NAMALWA (cell line): ENCODE results near the gene P4HA3.
"Not testable (repeated sequence)": the region's sequence is repeated elsewhere in the genome, so short reads cannot be mapped to it uniquely, and the experiment has no call there.

ENCODE experiments used
- DNase-seq: peaks from one replicate; pipeline ENCODE4 v3.0.0-alpha.2; 2015; ENCODE audit warnings: low spot score

Gene P4HA3

DNA sequence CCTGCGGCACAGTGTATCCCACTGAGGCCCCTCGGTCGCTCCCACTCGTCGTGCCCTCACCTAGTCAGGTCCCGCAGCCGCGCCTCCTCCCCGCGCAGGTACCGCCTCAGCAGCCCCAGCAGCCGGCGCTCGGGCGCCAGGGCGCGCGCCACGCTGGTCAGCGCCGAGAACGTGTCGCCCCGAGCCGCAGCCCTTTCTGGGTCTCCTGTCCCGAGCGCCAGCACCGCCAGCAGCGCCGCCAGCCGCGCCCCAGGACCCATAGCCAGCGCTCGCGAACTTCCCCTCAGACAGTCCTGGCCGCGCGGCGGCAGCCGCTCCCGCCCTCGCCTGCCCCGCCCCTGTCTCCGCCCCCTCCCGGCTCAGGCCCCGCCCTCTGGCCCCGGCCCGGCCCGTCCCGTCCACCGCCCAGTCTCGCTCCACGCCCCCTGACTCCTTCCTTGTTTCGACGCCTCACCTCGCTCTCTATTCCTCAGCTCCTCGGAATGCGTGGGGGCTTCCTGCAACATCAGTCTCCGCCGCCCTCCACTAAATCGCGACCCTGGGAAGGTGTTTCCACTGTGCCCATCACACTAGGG, at the start of gene P4HA3:
TSS of gene P4HA3 (minus strand) at position 289 of the 575 bp plus-strand sequence. CDS start at position 260, 29 bp downstream.
- DNase-seq, result no peak

DNA sequence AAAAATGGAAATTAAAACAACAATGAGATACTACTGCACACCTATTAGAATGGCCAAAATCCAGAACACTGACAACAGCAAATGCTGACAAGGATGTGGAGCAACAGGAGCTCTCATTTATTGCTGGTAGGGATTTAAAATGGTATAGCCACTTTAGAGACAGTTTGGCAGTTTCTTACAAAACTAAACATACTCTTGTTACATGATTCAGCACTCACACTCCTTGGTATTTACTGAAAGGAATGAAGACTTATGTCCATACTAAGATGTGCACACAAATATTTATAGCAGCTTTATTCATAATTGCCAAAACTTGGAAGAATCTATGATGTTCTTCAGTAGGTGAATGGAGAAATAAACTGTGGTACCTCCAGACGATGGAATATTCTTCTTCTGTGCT, 46.0 kb upstream of the P4HA3 start:
- DNase-seq, result no peak

DNA sequence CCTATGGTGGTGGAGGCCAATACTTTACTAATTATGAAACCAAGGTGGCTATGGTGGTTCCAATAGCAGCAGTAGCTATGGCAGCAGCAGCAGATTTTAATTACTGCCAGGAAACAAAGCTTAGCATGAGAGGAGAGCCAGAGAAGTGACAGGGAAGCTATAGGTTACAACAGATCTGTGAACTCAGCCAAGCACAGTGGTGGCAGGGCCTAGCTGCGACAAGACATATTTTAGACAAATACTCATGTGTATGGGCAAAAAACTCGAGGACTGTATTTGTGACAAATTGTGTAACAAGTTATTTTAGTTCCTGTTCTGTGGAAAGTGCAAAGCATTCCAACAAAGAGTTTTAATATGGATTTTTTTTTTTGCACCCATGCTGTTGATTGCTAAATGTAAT, 44.2 kb upstream of the P4HA3 start:
- DNase-seq, result no peak

GRCh38 chr11:74354036-74354435, 42.6 kb upstream of the P4HA3 start:
- no peak for DNase-seq

DNA sequence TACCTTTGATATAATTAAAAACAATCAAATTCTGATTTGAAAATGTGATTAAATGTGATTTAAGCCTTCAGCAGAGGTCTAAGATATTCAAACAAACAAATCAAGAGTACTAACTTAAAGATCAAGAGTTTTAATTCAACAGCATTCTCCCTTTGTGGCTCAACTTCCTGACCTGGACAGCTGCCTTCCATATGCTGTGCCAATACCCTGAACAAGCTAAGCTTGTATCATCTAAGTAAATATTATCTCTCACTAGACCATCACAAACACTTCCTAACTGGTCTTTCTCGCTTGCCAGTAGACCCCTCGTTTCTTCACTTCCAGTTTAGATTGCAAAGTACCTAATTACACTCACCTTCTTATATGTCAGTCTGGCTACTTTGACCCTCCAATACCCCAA, 35.9 kb upstream of the P4HA3 start:
- no peak for DNase-seq

DNA sequence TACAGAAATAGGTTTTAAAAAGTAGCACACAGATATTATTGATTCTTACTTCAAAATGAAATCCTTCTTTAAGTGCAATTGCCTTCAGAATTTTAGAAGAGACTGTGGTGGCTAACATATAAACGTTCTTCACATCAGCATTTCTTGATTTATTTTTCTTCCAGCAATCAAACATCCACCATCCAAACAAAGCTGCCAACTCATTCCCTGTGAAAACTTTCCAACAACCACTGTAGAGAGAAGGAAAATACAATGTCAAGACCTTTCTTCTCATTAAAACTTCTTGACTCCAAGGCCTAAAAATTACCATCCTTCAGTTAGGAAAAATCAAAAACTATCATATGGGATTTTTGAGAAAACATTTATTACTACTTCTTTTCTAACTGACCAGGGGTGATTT, 34.0 kb upstream of the P4HA3 start:
- no peak for DNase-seq

DNA sequence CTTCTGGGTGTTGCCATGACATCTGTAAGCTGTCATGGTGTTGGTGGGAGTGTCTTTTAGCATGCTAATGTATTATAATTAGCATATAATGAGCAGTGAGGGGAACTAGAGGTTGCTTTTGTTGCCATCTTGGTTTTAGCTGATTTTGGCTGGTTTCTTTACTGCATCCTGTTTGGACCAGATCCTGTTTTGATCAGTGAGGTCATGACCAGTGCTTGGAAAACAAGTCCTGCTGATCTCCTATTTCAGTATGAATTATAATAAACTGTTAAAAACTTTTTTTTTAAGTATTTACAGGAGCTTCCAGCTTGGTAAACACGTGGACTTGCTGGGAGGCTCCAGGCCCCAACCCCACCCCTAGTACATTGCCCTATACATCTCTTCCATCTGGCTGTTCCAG, 30.5 kb upstream of the P4HA3 start:
- peak; percentile 39 for DNase-seq

DNA sequence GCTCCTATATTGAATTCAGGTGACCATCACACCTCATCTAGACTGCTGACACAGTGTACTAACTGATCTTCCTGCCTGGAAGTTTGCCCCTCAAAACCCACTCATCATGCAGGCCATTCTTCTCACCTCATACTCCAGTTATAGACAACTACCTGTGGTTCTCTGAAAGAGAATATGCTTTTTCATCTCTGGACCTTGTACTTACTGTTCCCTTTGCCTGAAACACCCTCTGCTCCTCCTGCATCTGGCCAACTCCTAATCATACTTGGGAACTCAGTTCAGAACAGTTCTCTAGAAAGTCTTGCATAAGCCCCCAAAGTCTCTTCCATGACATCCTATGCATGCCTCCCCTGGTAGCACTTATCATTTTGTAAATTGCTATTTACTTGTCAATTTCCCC, 28.2 kb upstream of the P4HA3 start:
- no peak for DNase-seq

GRCh38 chr11:74338963-74339362, 27.5 kb upstream of the P4HA3 start:
- no peak for DNase-seq

DNA sequence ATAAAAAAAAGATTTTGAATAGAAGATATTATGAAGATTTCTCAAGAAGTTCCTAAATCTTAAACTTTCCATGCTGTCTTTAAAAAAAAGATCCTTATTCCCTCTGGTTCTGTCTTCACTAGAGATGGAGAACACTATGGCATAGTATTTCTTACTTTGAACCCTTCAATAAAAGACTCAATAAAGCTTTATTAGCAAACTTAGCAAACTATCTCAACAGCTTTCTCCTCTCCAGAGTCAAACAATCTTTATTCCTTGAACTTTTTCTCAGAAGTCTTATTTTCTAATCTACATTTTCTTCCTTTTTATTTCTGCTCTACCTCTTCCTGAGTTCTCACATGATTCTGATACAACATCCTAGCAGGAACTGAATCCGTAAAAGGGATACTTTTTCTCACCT, 21.8 kb upstream of the P4HA3 start:
- DNase-seq, result no peak

- no peak for DNase-seq
These were observed 20.9 kb upstream of the P4HA3 start for GRCh38 chr11:74332291-74332690.

DNA sequence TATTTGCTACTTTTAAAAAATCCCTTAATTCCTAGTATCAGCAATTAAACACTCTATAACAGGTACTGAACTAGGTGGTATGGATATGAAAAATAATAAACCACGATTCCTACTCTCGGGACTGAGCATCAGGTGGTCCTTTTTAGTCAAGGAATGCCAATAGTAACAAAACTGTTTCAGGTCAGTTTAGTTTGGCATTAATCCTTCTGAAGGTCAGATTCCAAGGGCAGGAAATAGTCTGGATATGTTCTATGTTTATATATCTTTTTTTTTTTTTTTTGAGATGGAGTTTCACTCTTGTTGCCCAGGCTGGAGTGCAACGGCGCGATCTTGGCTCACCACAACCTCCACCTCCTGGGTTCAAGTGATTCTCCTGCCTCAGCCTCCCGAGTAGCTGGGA, 19.6 kb upstream of the P4HA3 start:
- not testable (repeated sequence) for DNase-seq

GRCh38 chr11:74330075-74330858, 18.8 kb upstream of the P4HA3 start:
- no peak for DNase-seq

GRCh38 chr11:74327076-74327475, 15.6 kb upstream of the P4HA3 start:
- no peak for DNase-seq

DNA sequence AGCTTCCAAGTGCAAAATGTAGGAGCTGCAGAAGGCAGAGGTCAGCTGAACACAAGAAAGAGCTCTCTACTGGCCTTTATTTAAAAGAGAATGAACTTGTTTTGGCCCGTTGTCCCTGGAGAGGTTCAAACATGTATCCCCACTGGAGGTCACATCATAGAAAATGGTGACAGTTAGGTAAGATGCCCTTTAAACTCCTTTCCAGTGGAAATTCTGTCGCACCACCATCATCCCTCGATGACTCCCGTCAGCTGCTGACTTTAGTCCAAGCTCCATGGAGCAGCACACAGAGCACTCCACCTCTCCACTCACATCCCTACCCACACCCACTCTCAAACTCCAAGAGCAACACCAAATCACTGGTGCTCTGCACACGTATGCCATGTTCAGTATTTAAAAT, 15.2 kb upstream of the P4HA3 start:
- DNase-seq, result no peak

DNA sequence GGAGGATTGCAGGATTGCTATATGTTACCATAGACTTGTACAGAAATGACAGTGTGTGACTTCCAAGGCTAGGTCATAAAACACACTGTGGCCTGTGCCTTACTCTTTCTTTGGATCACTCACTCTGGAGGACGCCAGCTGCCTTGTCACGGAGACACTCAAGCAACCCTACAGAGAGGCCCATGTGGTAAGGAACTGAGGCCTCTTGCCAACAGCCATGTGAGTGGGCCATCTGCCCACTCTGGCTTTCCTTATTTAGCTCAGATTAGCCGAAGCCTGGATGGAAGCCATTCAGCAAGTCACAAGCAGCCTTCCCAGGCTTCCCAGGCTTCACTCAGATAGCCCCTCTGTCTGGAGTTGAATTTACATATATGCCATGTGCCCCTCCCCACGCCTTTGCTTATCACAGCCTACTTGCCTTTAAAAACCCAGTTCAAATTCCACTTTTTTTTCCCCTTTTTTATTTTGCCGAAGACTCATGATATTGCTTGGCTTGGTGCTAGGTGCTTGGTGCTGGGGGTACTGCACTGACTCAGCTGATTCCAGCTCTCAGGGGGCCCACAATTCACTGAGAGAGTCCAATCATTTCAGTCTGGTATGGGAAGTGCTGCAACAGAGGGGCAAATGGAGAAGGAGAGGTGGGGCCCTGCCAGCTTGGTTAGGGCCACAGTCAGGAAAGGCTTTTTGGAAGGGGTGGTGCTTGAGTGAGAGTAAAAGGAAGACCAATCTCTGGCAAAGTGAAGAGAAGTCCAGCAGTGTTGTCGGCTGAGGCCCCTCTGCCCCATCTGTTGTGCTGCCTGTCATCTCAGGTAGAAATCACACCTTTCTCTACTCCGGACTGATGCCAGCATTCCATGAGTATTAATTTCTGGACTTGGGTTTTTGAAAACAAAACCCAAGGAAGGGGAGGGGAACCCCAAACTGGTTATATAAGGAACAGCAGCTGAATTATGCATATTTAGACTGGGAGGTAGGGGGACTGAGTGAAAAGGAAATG, 14.5 kb upstream of the P4HA3 start:
- DNase-seq, result no peak

DNA sequence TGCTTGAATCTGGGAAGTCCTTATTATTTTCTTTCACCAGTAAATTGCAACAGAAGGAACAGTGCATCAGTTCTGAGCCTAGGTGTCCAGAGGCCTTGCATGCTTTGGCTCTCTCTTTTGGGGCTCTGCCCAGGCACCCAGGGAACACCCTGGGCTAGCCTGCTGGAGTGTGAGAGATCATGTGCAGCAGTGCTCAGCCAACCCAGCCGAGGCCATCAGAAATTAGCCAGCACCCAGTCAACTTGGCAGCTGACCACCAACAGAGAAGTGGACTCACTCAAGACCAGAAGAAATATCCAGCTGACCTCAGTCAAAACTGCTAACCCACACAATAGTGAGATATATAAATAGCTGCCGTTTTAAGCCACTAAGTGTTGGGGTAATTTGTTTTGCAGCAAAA, 11.2 kb upstream of the P4HA3 start:
- no peak for DNase-seq

DNA sequence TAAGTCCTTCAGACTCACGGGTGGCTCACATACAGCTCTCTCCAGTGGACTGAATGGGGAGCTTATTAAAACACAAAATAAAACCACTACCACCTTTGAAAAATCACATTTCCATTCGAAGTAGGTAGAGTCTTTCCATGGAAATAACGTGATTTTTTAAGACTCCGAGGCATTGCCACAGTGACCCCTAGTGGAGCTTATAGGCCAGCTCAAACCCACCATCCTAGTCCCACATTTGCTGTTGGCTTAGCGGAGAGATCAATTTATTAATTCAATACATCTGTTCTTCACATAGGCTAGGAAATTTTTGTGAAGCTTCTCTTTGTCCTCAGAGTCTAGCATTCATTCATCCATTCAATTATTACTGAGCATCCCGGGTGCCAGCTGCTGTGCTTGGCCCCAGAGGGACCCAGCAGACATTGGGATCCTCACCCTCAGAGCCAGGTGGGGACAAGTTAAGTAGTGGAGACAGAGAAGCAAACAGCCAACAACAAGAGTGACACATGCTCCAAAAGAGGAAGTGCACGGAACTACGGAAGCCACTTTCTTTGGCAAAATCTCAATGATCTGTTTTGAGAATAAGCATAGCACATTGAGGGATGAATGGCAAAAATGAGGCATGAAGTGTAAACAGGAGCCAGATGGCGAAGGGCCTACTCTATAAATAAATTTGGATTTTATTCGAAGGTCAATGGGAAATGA, 10.2 kb upstream of the P4HA3 start:
- DNase-seq, result peak; percentile 15

DNA sequence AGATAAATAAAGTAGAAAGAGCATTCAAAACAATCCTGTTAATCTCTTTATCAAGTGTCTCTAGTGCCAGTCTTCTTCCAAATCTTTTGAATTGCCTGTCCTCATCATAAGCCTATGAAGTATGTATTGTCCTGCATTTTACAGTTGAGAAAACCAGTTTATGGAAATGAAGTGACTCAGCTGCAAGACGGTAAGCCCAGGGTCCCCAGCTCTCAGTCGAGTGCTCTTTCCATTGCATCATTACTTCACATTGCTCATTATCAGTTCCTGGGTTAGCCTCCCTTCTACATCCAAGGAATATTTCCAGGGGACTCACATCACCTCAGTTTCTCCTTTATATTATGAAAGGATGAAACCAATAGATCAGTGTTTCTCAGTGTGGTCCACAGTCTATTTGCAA, 9.1 kb upstream of the P4HA3 start:
- no peak for DNase-seq

GRCh38 chr11:74319139-74319816, 7.8 kb upstream of the P4HA3 start:
- DNase-seq, result no peak

DNA sequence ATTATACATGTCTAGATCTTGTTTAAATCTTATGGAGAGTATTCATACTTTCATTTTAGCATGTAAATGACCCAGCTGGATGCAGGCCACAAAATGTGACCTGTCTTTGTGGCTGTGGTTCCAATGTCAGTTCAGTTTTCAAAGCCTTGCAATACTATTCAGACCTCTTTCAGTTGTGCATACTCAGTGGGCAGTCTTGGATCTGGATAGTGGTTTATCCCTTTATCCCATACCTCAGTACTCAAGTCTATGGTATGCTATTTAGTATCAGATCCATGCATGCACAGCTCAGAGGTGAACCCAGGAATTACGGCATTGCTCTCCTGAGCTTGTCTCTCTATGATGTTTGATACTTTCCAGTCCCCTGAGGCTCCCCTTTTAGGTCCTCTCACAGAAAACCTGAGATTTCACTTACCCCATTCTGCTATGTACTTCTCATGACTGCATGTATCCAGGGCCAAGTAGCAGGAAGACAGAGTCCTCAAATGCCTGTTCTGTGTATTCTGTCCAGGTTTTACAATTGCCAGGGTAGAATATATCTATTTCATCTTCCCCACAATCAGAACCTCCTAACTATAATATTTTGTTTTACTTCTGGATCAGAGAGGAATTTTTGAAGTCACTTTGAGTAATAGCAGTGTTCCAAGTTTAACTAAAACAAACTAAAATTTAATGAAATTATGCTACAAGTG, 6.9 kb upstream of the P4HA3 start:
- no peak for DNase-seq
